HG02852 (cell line): Measurements from ENCODE around the gene MARCHF3.
A peak's percentile ranks its signal among the peaks of the same experiment; 100 is the strongest.

Experiments used
- ATAC-seq: cut with Tn5 transposase; IDR thresholded peaks from one replicate; pipeline ENCODE4 v1.9.1; 2021; ENCODE audit warnings: mild to moderate bottlenecking, moderate library complexity; ENCODE audit not compliant: unreplicated experiment

Gene MARCHF3

GRCh38 chr5:126988021-126988569, 42.3 kb downstream of the MARCHF3 start:
- peak; percentile 95 for ATAC-seq

- ATAC-seq, result no peak
Measured at GRCh38 chr5:126987271-126987899, 43.0 kb downstream of the MARCHF3 start.

- ATAC-seq, result no peak
Measured at GRCh38 chr5:126984632-126985031, 45.7 kb downstream of the MARCHF3 start.

GRCh38 chr5:126983874-126984266, 46.5 kb downstream of the MARCHF3 start:
- ATAC-seq, result no peak

- no peak for ATAC-seq
Measured at GRCh38 chr5:126982926-126983873, 47.2 kb downstream of the MARCHF3 start.

- no peak for ATAC-seq
Measured at GRCh38 chr5:126982202-126982601, 48.2 kb downstream of the MARCHF3 start.

- no peak for ATAC-seq
Measured at GRCh38 chr5:126981701-126982100, 48.7 kb downstream of the MARCHF3 start.

- ATAC-seq, result no peak
Measured at GRCh38 chr5:126981222-126981621, 49.1 kb downstream of the MARCHF3 start.

GRCh38 chr5:126978258-126978657, 52.1 kb downstream of the MARCHF3 start:
- no peak for ATAC-seq

- no peak for ATAC-seq
Measured at GRCh38 chr5:126976520-126977172, 53.7 kb downstream of the MARCHF3 start.

GRCh38 chr5:126975796-126976195, 54.6 kb downstream of the MARCHF3 start:
- no peak for ATAC-seq

- no peak for ATAC-seq
Measured at GRCh38 chr5:126973193-126973592, 57.2 kb downstream of the MARCHF3 start.

GRCh38 chr5:126972062-126972895, 58.1 kb downstream of the MARCHF3 start:
- ATAC-seq, result peak; percentile 66

GRCh38 chr5:126971455-126972031, 58.8 kb downstream of the MARCHF3 start:
- no peak for ATAC-seq

GRCh38 chr5:126970517-126971017, 59.8 kb downstream of the MARCHF3 start:
- ATAC-seq, result no peak

GRCh38 chr5:126969548-126969947, 60.8 kb downstream of the MARCHF3 start:
- peak; percentile 47 for ATAC-seq

GRCh38 chr5:126967808-126968466, 62.4 kb downstream of the MARCHF3 start:
- ATAC-seq, result no peak

- ATAC-seq, result no peak
Measured at GRCh38 chr5:126965487-126965886, 64.9 kb downstream of the MARCHF3 start.

GRCh38 chr5:126965061-126965475, 65.3 kb downstream of the MARCHF3 start:
- ATAC-seq, result no peak
